Muscle layer of duodenum (tissue), 2 donors: ENCODE measurements around the gene TRAFD1.

Experiments
- H3K27ac ChIP-seq: one replicate; pipeline ENCODE4 v1.7.0; 2013; ENCODE audit warnings: mild to moderate bottlenecking, low read length
- H3K27me3 ChIP-seq: one replicate; pipeline ENCODE4 v1.7.0; 2013; ENCODE audit warnings: low read depth, mild to moderate bottlenecking, control low read depth, low read length
- H3K36me3 ChIP-seq, 2 donors: one replicate each; pipeline ENCODE4 v1.7.0; 2013; ENCODE audit warnings: low read length in 2 of 2, control low read depth in 1 of 2, mild to moderate bottlenecking in 1 of 2; ENCODE audit not compliant: insufficient read depth in 2 of 2, control insufficient read depth in 1 of 2
- H3K4me1 ChIP-seq, 2 donors: one replicate each; pipeline ENCODE4 v1.7.0; 2013; ENCODE audit warnings: low read length in 2 of 2, mild to moderate bottlenecking in 2 of 2, control low read depth in 1 of 2, moderate library complexity in 1 of 2; ENCODE audit not compliant: insufficient read depth in 2 of 2, control insufficient read depth in 1 of 2
- H3K4me3 ChIP-seq, 2 donors: one replicate each; pipeline ENCODE4 v1.7.0; 2013; ENCODE audit warnings: low read length in 2 of 2, low read depth in 1 of 2, mild to moderate bottlenecking in 1 of 2
- H3K9me3 ChIP-seq, 2 donors: one replicate each; pipeline ENCODE4 v1.7.0; 2013; ENCODE audit warnings: low read length in 2 of 2, control low read depth in 1 of 2, mild to moderate bottlenecking in 1 of 2; ENCODE audit not compliant: control insufficient read depth in 1 of 2
- donor health status: healthy.

The TRAFD1 gene

GRCh38 chr12:112184056-112184887 is 58.9 kb downstream of the TRAFD1 start:
- H3K27me3 ChIP-seq: no peaks in the 10 kb centered on the region
- H3K4me3 ChIP-seq: no peak overlapping the region
- H3K36me3 ChIP-seq: peaks cover 10 to 44% of the 10 kb centered on the region in 2 donors
- peaks cover 0 to 6% of the 10 kb centered on the region in 2 donors for H3K4me1 ChIP-seq
- H3K9me3 ChIP-seq: no peaks in the 10 kb centered on the region
- H3K27ac ChIP-seq: no peak overlapping the region

- no peaks in the 10 kb centered on the region for H3K27me3 ChIP-seq
- no peak overlapping the region for H3K27ac ChIP-seq
- H3K9me3 ChIP-seq: no peaks in the 10 kb centered on the region
- H3K36me3 ChIP-seq: peaks cover 10 to 42% of the 10 kb centered on the region in 2 donors
- H3K4me3 ChIP-seq: no peak overlapping the region
- H3K4me1 ChIP-seq: peaks cover 0 to 6% of the 10 kb centered on the region in 2 donors
Measured at GRCh38 chr12:112185093-112185923, 59.9 kb downstream of the TRAFD1 start.

- Histone ChIP-seq H3K36me3 (peaks cover 20 to 50% of the 10 kb centered on the region in 2 donors), H3K27me3 (no peaks in the 10 kb centered on the region), H3K27ac (no peak overlapping the region), H3K4me1 (peaks cover 0 to 15% of the 10 kb centered on the region in 2 donors), H3K4me3 (no peak overlapping the region), H3K9me3 (no peaks in the 10 kb centered on the region)
Measured at GRCh38 chr12:112188130-112188830, 62.9 kb downstream of the TRAFD1 start.

GRCh38 chr12:112190231-112191025 is 65.1 kb downstream of the TRAFD1 start:
- Histone ChIP-seq H3K27ac (no peak overlapping the region), H3K36me3 (peaks cover 35 to 52% of the 10 kb centered on the region in 2 donors), H3K9me3 (no peaks in the 10 kb centered on the region), H3K27me3 (no peaks in the 10 kb centered on the region), H3K4me3 (no peak overlapping the region), H3K4me1 (peaks cover 0 to 10% of the 10 kb centered on the region in 2 donors)

GRCh38 chr12:112191201-112191600 is 65.8 kb downstream of the TRAFD1 start:
- Histone ChIP-seq H3K4me1 (peaks cover 0 to 9% of the 10 kb centered on the region in 2 donors), H3K36me3 (peaks cover 35 to 57% of the 10 kb centered on the region in 2 donors), H3K9me3 (no peaks in the 10 kb centered on the region), H3K27me3 (no peaks in the 10 kb centered on the region), H3K27ac (no peak overlapping the region), H3K4me3 (no peak overlapping the region)

- Histone ChIP-seq H3K36me3 (peaks cover 35 to 61% of the 10 kb centered on the region in 2 donors), H3K27me3 (no peaks in the 10 kb centered on the region), H3K27ac (no peak overlapping the region), H3K9me3 (no peaks in the 10 kb centered on the region), H3K4me3 (no peak overlapping the region), H3K4me1 (peaks cover 0 to 9% of the 10 kb centered on the region in 2 donors)
Measured at GRCh38 chr12:112191840-112192321, 66.5 kb downstream of the TRAFD1 start.

GRCh38 chr12:112192475-112192874 is 67.1 kb downstream of the TRAFD1 start:
- Histone ChIP-seq H3K36me3 (peaks cover 35 to 61% of the 10 kb centered on the region in 2 donors), H3K4me1 (peaks cover 0 to 9% of the 10 kb centered on the region in 2 donors), H3K27me3 (no peaks in the 10 kb centered on the region), H3K9me3 (no peaks in the 10 kb centered on the region), H3K27ac (no peak overlapping the region), H3K4me3 (no peak overlapping the region)

GRCh38 chr12:112194601-112195247 is 69.4 kb downstream of the TRAFD1 start:
- Histone ChIP-seq H3K36me3 (peaks cover 47 to 68% of the 10 kb centered on the region in 2 donors), H3K9me3 (no peaks in the 10 kb centered on the region), H3K27me3 (no peaks in the 10 kb centered on the region), H3K4me3 (no peak overlapping the region), H3K27ac (no peak overlapping the region), H3K4me1 (peaks cover 0 to 9% of the 10 kb centered on the region in 2 donors)

GRCh38 chr12:112196196-112196875 is 71.0 kb downstream of the TRAFD1 start:
- Histone ChIP-seq H3K27me3 (no peaks in the 10 kb centered on the region), H3K9me3 (no peaks in the 10 kb centered on the region), H3K4me1 (peaks cover 0 to 9% of the 10 kb centered on the region in 2 donors), H3K4me3 (no peak overlapping the region), H3K27ac (no peak overlapping the region), H3K36me3 (peaks cover 51 to 77% of the 10 kb centered on the region in 2 donors)
